ENCODE results near the gene CLDN7. TPM values are rescaled to one million over a fixed set of nuclear protein-coding genes. Genes with fewer than 3 reads are reported as not detected.
"Not testable (repeated sequence)": the region's sequence is repeated elsewhere in the genome, so short reads cannot be mapped to it uniquely, and the experiment has no call there.

Gene CLDN7
- total RNA-seq, 1 donor from 2014 or later: 0.40 TPM

DNA sequence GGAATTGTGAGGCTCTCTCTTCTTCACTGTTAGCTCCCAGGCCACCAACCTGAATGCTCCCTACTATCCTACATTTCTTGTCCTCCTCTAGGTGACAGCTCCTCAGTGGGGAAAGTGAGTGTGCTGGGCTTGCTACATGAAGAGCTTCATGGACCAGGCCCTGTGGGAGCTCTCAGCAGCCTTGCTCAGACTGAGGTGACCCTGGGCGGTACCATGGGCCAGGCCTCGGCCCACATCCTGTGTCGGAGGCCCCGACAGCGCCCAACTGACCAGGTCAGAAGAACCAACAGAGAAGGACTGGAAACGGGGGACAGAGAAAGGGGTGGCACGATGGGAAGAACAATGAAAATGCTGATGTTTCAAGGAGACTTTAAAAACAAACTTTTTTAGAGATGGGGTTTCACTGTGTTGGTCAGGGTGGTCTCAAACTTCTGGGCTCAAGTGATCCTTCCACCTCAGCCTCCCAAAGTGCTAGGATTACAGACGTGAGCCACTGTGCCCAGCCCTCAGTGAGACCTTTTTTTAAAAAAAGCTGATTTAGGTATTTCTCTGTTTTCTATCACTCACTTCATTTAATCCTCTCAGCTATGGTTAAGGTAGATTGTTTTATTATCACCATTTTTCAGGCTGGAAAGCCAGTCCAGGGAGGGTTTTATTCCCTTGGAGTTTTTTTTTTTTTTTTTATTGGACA is 5.4 kb downstream of the CLDN7 start:
- peaks cover 25% of the 10 kb centered on the region for H3K4me1 Mint-ChIP-seq
- H3K4me3 Mint-ChIP-seq: no peak overlapping the region
- H3K27me3 Mint-ChIP-seq: peaks cover 3% of the 10 kb centered on the region
- intact Hi-C loops (cut with micrococcal nuclease): no loop called here
- H3K36me3 Mint-ChIP-seq (ENCODE audit: low read depth): peaks cover 51% of the 10 kb centered on the region
- H3K9me3 Mint-ChIP-seq: no peaks in the 10 kb centered on the region
- peak overlapping the region; percentile 53 for H3K27ac Mint-ChIP-seq
- no peak for DNase-seq

DNA sequence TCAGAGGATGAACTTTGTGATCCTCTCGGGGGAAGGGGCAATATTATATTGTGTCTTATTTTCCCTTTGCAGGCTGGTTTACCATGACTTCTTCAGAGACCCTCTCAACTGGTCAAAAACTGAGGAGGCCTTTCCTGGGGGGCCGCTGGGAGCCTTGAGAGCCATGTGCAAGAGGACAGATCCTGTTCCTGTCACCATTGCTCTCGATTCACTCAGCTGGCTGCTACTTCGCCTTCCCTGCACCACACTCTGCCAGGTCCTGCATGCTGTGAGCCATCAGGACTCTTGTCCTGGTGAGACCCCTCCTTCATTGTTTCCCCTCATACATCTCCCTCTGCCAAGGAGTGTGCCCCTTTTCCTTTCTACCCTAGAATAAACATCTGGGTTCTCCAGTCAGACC is 7.8 kb downstream of the CLDN7 start:
- peak overlapping the region; percentile 59 for H3K27ac Mint-ChIP-seq
- H3K27me3 Mint-ChIP-seq: no peaks in the 10 kb centered on the region
- no peaks in the 10 kb centered on the region for H3K9me3 Mint-ChIP-seq
- H3K4me1 Mint-ChIP-seq: peaks cover 35% of the 10 kb centered on the region
- no peak overlapping the region for H3K4me3 Mint-ChIP-seq
- peaks cover 52% of the 10 kb centered on the region for H3K36me3 Mint-ChIP-seq (ENCODE audit: low read depth)
- intact Hi-C loops (cut with micrococcal nuclease): loop anchor here (5.0 kb wide), 2 partner anchors 308 to 433 kb away; partner anchors contain the start of genes SENP3, TP53 and WRAP53
- no peak for DNase-seq

DNA sequence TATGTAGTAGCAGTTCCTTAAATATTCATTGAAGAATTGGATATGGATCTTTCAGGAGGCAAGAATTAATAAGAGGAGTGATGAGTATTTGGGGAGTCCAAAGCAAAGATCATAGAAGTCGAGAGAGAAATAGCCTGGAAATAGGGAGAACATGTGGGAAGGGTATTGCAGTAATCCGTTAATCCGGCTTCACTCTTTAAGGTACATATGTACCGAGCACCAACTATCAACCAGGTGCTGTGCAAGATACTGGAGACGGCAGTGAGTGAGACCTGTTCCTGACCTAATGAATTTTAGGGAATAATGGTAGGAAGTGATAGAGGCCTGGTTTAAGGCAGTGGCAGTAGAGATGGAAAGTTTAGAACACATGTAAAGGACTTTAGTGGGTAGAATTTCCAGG is 9.2 kb downstream of the CLDN7 start:
- intact Hi-C loops (cut with micrococcal nuclease): loop anchor here (2.0 to 5.0 kb wide), 3 partner anchors 38 to 434 kb away; partner anchors contain the start of genes SENP3, TP53 and WRAP53
- Mint-ChIP-seq H3K4me3 (peak overlapping the region; percentile 95), H3K4me1 (peaks cover 44% of the 10 kb centered on the region), H3K9me3 (no peaks in the 10 kb centered on the region), H3K36me3 (ENCODE audit: low read depth) (peaks cover 47% of the 10 kb centered on the region), H3K27me3 (no peaks in the 10 kb centered on the region), H3K27ac (peak overlapping the region; percentile 100)
- no peak for DNase-seq

DNA sequence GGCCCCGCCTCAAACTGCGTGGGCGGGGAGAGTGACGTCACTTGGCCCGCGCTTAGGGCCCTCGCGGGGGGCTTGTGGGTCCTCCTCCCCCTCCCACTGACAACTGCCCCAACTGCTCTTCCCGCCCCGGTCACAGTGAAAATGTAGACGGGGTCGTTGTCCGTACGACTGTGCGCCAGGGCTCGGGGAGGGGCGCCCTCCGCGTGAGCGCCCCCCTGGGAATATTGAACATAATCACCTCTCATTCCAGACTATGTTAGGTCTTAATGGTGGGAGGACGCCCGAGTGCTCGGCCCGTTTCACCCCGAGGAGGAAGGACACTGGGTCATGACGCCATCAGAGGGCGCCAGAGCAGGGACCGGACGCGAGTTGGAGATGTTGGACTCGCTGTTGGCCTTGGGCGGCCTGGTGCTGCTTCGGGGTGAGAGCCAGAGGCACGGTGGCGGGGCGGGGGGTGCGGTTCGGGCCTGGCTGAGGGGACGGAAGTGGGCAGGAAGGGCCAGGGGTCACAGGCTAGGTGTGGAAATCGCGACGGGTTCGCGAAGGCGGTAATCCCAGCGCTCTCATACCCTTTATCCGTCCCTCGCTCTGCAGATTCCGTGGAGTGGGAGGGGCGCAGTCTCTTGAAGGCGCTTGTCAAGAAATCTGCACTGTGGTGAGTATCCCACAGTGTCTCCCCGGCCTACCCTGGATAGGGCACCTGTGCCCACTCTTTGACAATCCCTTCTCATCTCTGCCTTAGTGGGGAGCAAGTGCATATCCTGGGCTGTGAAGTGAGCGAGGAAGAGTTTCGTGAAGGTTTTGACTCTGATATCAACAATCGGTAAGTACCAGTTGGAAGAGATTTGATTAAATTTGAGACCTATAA is 9.9 kb downstream of the CLDN7 start, which contains the start of gene ELP5:
TSS of gene ELP5 (plus strand) at position 40 of the 868 bp plus-strand sequence. CDS start at position 376, 336 bp downstream.
- H3K36me3 Mint-ChIP-seq (ENCODE audit: low read depth): peaks cover 46% of the 10 kb centered on the region
- H3K4me1 Mint-ChIP-seq: peaks cover 45% of the 10 kb centered on the region
- H3K4me3 Mint-ChIP-seq: peak within 1 kb of the TSS; percentile 95
- intact Hi-C loops (cut with micrococcal nuclease): loop anchor here (1.0 to 5.0 kb wide), 6 partner anchors 9 to 435 kb away; partner anchors contain the start of genes EIF5A, PHF23, SENP3 and TP53
- no peaks in the 10 kb centered on the region for H3K9me3 Mint-ChIP-seq
- peak within 1 kb of the TSS; percentile 100 for H3K27ac Mint-ChIP-seq
- no peaks in the 10 kb centered on the region for H3K27me3 Mint-ChIP-seq
- DNase-seq: peak; percentile 97

DNA sequence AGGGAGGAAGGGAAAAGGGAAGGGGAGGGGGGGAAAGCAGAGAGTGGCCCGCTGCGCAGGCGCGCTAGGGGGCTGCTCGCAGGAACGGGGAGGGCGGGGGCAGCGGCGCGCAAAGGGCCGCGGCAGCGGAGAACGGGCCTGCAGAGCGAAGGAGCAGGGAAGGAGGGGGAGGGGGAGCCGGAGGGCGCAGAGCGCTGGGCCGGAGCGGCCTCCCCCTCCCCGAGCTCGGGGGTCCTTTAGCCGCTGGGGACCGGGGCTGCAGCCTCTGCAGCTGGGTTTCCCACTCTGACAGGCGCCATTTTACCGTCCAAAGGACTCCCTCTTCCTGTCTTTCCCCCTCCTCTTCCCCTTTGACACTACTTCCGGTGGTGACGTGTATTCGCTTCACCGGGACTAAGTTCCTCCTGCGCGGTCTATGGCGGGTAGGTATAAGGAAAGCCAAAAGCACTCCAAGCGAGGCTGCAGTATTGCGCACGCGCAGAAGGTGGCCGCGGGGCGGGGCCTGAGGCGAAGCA is 10.6 kb downstream of the CLDN7 start, which contains the start of gene CTDNEP1:
TSS of gene CTDNEP1 (minus strand) at position 74 of the 515 bp plus-strand sequence. CDS start 438 bp downstream, outside the sequence.
- peaks cover 43% of the 10 kb centered on the region for H3K36me3 Mint-ChIP-seq (ENCODE audit: low read depth)
- H3K27me3 Mint-ChIP-seq: no peaks in the 10 kb centered on the region
- peaks cover 46% of the 10 kb centered on the region for H3K4me1 Mint-ChIP-seq
- peak within 1 kb of the TSS; percentile 95 for H3K4me3 Mint-ChIP-seq
- intact Hi-C loops (cut with micrococcal nuclease): loop anchor here (1.0 to 5.0 kb wide), 6 partner anchors 8 to 436 kb away; partner anchors contain the start of genes EIF5A, PHF23, SENP3 and TP53
- no peaks in the 10 kb centered on the region for H3K9me3 Mint-ChIP-seq
- DNase-seq: peak; percentile 100
- H3K27ac Mint-ChIP-seq: peak within 1 kb of the TSS; percentile 100

DNA sequence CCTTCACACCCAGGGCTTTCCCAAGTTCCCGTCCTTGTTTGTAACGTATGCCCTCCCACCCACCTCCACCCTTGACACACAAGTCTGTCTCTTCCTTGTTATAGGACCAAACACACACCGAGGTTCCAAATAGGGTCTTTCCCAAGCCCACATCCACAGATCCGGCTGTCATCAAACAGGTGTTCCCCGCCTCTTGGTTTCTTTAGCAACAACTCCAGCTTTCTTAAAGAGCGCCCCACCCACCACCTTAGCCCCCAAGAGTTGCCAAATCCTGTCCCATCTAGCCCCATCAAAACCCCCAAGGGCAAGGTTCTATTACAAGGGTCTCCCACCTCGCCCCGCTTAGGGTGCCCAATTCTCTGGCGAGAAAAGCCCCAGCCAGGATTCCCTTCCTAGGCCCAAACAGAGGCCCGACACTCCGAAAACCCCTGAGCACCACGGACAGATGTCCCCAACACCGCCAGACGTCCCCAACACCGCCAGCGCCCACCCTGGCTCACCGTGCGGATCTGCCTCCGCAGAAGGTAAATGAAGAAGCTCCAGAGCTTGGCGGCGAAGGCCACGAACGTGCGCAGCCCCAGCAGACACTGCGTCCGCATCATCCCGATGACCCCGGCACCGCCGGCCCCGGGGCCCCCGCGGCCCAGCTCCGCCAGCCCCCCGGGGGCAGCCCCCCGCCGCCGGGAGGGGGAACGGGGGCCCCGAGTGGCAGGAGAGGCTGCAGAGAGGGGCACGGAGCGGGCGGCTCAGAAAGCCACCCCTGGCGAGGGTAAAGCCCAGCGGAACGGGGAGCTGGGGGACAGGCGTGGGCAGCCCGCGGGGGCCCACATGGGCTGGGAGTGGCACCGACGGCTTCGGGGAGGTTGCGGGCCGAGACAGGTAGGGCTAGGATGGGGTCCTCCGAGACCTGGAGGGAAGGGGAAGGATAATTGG is 11.3 kb downstream of the CLDN7 start:
- H3K27me3 Mint-ChIP-seq: no peaks in the 10 kb centered on the region
- peaks cover 45% of the 10 kb centered on the region for H3K36me3 Mint-ChIP-seq (ENCODE audit: low read depth)
- H3K4me3 Mint-ChIP-seq: peak overlapping the region; percentile 95
- H3K27ac Mint-ChIP-seq: peak overlapping the region; percentile 100
- H3K4me1 Mint-ChIP-seq: peaks cover 52% of the 10 kb centered on the region
- H3K9me3 Mint-ChIP-seq: no peaks in the 10 kb centered on the region
- peak; percentile 76 for DNase-seq
- intact Hi-C loops (cut with micrococcal nuclease): loop anchor here (5.0 kb wide), 2 partner anchors 311 to 436 kb away; partner anchors contain the start of genes SENP3, TP53 and WRAP53

DNA sequence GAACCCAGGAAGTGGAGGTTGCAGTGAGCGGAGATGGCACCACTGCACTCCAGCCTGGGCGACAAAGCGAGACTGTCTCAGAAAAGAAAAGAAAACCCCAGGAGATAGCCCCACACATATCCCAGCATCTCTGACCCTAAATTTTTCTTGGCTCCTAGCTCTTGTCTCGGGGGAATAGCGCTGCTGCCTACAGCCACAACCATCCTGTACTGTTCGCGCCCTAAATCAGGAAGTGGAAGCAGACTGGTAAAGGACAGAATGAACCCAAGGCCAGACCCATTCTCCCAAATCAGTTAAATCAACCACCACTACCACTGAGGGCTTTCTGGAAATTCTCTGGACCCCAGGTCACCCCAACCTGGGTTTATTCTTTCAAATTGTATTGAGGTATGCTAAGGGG is 12.4 kb downstream of the CLDN7 start:
- Mint-ChIP-seq H3K36me3 (ENCODE audit: low read depth) (peaks cover 44% of the 10 kb centered on the region), H3K9me3 (no peaks in the 10 kb centered on the region), H3K4me3 (peak overlapping the region; percentile 95), H3K4me1 (peaks cover 52% of the 10 kb centered on the region), H3K27me3 (no peaks in the 10 kb centered on the region), H3K27ac (peak overlapping the region; percentile 95)
- no peak for DNase-seq
- intact Hi-C loops (cut with micrococcal nuclease): loop anchor here (5.0 kb wide), 2 partner anchors 312 to 437 kb away; partner anchors contain the start of genes SENP3, TP53 and WRAP53

DNA sequence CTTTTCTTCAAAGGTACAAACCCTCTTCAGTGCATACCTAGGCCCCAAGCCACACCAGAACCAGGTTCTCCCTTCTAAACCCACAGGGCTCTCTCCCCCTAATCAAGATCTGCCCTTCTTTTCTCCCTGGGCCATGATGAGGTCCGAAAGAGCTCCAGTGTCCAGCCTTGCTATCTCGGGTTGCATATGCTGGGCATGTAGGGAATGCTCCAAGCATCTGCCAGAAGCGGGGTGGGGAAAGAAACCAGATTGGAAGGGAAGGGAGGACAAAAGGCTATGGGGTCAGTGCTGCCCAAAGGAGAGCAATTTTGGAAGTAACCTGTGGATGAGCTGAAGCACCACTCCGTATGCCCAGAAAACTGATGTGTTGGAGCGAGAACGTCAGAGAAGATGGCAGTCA is 13.1 kb downstream of the CLDN7 start:
- peak overlapping the region; percentile 71 for H3K27ac Mint-ChIP-seq
- DNase-seq: no peak
- H3K9me3 Mint-ChIP-seq: no peaks in the 10 kb centered on the region
- H3K4me1 Mint-ChIP-seq: peaks cover 50% of the 10 kb centered on the region
- H3K4me3 Mint-ChIP-seq: peak overlapping the region; percentile 95
- no peaks in the 10 kb centered on the region for H3K27me3 Mint-ChIP-seq
- peaks cover 45% of the 10 kb centered on the region for H3K36me3 Mint-ChIP-seq (ENCODE audit: low read depth)
- intact Hi-C loops (cut with micrococcal nuclease): no loop called here

DNA sequence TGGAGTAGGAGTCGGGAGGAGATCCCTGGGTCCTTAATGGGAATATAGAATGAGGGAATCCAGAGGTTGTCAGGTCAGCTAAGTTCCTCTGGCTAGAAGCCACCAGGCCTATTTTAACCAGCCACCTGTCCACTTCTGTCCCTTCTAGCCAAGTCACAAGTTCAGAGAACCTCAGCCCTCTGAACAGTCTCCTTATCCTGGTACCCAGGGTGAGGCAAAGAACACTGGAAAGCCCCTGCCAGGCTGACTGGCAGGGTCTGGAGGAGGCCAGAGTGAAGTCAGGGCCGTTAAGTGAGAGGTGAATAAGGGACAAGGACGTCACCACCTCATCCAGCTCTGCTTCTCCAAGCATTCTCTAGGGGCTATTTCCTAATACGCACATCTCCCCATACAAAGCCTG is 13.5 kb downstream of the CLDN7 start:
- peak overlapping the region; percentile 95 for H3K4me3 Mint-ChIP-seq
- no peaks in the 10 kb centered on the region for H3K27me3 Mint-ChIP-seq
- no peak for DNase-seq
- H3K36me3 Mint-ChIP-seq (ENCODE audit: low read depth): peaks cover 46% of the 10 kb centered on the region
- H3K9me3 Mint-ChIP-seq: no peaks in the 10 kb centered on the region
- intact Hi-C loops (cut with micrococcal nuclease): no loop called here
- H3K27ac Mint-ChIP-seq: no peak overlapping the region
- peaks cover 47% of the 10 kb centered on the region for H3K4me1 Mint-ChIP-seq

DNA sequence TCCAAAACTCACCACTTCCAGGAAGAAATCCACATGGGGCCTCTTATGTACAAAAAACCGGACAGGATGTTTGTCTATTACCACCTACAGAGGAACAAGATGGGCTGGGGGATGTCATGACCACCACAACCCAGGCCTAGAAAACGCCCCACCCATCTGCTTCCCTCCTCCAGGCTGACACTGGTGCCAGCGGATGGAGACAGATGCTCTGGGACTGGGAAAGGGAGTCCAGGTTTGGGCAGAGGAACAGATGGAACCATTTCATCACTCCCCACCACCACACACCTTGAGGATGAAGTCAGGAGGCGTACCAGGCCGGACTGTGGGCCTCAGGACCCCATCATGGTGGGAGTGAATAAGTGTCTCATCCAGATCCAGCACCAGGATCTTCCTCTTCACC is 15.5 kb downstream of the CLDN7 start:
- no peaks in the 10 kb centered on the region for H3K27me3 Mint-ChIP-seq
- no peak overlapping the region for H3K4me3 Mint-ChIP-seq
- H3K9me3 Mint-ChIP-seq: no peaks in the 10 kb centered on the region
- intact Hi-C loops (cut with micrococcal nuclease): no loop called here
- H3K36me3 Mint-ChIP-seq (ENCODE audit: low read depth): peaks cover 39% of the 10 kb centered on the region
- DNase-seq: no peak
- peaks cover 45% of the 10 kb centered on the region for H3K4me1 Mint-ChIP-seq
- peak overlapping the region; percentile 20 for H3K27ac Mint-ChIP-seq

DNA sequence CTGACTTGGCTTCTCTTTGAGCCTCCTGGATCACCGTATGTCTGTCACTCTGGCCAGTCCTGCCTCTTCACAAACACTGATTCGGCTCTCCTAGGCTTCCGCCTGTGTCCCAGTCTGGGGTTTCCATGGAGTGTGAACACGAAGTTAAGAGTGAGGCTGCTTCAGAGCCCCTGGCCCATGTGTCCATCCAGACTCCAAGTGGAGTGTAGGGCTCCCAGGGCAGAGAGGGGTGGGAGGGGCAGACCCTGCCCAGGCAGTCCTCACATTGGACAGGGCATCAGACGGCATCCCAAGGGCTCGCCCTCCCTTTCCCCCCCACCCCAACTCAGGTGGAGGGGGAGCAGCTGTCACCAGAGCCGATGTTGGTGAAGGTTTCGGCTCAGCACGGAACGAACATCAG is 18.4 kb downstream of the CLDN7 start:
- H3K27ac Mint-ChIP-seq, H3K27me3 Mint-ChIP-seq, H3K9me3 Mint-ChIP-seq, DNase-seq: not testable (repeated sequence)
- Mint-ChIP-seq H3K36me3 (ENCODE audit: low read depth) (peaks cover 45% of the 10 kb centered on the region), H3K4me1 (peaks cover 47% of the 10 kb centered on the region), H3K4me3 (peak overlapping the region; percentile 85)
- intact Hi-C loops (cut with micrococcal nuclease): loop anchor here (1.0 to 2.0 kb wide), 2 partner anchors 8 to 71 kb away; partner anchors contain the start of genes ELP5 and GPS2

DNA sequence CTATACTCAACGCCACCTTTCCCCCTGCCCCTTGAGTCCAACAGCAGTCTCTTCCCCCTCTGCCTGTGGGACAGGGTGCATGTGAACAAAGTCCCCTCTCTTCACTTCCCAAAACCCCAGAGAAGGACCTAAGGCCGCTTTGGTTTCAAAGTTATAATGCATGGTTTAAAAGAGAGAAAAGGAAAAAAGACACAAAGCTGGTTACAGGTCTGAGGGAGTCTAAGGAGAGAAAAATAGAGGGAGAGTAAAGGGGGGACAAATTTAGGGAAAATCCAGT is 18.9 kb downstream of the CLDN7 start:
- H3K4me3 Mint-ChIP-seq: peak overlapping the region; percentile 85
- H3K36me3 Mint-ChIP-seq (ENCODE audit: low read depth): peaks cover 46% of the 10 kb centered on the region
- intact Hi-C loops (cut with micrococcal nuclease): loop anchor here (1.0 to 2.0 kb wide), 2 partner anchors 9 to 71 kb away; partner anchors contain the start of genes ELP5 and GPS2

More for the DNA sequence above, 18.9 kb downstream of the CLDN7 start:
- Mint-ChIP-seq H3K27me3 (no peaks in the 10 kb centered on the region), H3K4me1 (peaks cover 43% of the 10 kb centered on the region), H3K9me3 (no peaks in the 10 kb centered on the region), H3K27ac (peak overlapping the region; percentile 82)
- DNase-seq: no peak
